ENCODE results near the gene PAIP1.
"Not testable (repeated sequence)": the region's sequence is repeated elsewhere in the genome, so short reads cannot be mapped to it uniquely, and the experiment has no call there.

GRCh38 chr5:43511062-43511461 is 45.8 kb downstream of the PAIP1 start:
- not testable (repeated sequence) for TF ChIP-seq CTCF (IDR thresholded peaks at IDR 0.05; ENCODE audit: poor library complexity); EZH2 (IDR thresholded peaks at IDR 0.05; ENCODE audit: borderline replicate concordance)
